ENCODE results near the gene RPS6KA2. TPM values are rescaled to one million over a fixed set of nuclear protein-coding genes. Genes with fewer than 3 reads are reported as not detected.

The RPS6KA2 gene
- total RNA-seq, 4 donors from 2014 or later: 12.1 to 116 (median 26.4) TPM

DNA sequence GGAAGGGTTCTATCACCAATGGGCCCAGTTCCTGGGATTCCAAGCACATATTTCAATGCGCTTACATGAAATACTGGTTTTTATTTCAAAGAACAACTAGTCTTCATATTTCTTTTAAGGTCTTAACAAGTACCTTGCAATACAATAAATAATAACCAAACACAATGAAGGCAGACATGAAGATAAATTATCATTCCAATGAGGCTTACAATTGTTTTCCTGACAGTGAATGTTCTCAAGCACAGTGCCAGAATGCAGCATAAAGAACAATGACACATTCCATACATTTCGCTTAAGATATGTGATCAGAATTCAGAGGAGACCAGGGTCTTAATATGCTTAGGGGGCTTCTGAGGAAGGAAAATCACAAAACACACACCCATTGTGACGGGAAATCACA, 66.8 kb downstream of the RPS6KA2 start:
- Histone ChIP-seq H3K4me1 (no peaks in the 10 kb centered on the region), H3K27me3 (no peaks in the 10 kb centered on the region), H3K9me3 (no peaks in the 10 kb centered on the region), H3K36me3 (no peaks in the 10 kb centered on the region), H3K27ac (no peak overlapping the region), H3K4me3 (no peak overlapping the region)
- DNase-seq: no peak
- no peak for TF ChIP-seq POLR2A (IDR thresholded peaks at IDR 0.05)
- TF ChIP-seq, protein P1, sequence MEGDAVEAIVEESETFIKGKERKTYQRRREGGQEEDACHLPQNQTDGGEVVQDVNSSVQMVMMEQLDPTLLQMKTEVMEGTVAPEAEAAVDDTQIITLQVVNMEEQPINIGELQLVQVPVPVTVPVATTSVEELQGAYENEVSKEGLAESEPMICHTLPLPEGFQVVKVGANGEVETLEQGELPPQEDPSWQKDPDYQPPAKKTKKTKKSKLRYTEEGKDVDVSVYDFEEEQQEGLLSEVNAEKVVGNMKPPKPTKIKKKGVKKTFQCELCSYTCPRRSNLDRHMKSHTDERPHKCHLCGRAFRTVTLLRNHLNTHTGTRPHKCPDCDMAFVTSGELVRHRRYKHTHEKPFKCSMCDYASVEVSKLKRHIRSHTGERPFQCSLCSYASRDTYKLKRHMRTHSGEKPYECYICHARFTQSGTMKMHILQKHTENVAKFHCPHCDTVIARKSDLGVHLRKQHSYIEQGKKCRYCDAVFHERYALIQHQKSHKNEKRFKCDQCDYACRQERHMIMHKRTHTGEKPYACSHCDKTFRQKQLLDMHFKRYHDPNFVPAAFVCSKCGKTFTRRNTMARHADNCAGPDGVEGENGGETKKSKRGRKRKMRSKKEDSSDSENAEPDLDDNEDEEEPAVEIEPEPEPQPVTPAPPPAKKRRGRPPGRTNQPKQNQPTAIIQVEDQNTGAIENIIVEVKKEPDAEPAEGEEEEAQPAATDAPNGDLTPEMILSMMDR (IDR thresholded peaks at IDR 0.05): no peak

- H3K4me1 ChIP-seq: no peaks in the 10 kb centered on the region
- no peaks in the 10 kb centered on the region for H3K9me3 ChIP-seq
- DNase-seq: no peak
- H3K4me3 ChIP-seq: no peak overlapping the region
- H3K27ac ChIP-seq: no peak overlapping the region
- no peak for TF ChIP-seq POLR2A (IDR thresholded peaks at IDR 0.05)
- TF ChIP-seq, protein P1 (IDR thresholded peaks at IDR 0.05): no peak
- H3K36me3 ChIP-seq: no peaks in the 10 kb centered on the region
- H3K27me3 ChIP-seq: no peaks in the 10 kb centered on the region
Measured at GRCh38 chr6:166559662-166560061, 67.4 kb downstream of the RPS6KA2 start.

DNA sequence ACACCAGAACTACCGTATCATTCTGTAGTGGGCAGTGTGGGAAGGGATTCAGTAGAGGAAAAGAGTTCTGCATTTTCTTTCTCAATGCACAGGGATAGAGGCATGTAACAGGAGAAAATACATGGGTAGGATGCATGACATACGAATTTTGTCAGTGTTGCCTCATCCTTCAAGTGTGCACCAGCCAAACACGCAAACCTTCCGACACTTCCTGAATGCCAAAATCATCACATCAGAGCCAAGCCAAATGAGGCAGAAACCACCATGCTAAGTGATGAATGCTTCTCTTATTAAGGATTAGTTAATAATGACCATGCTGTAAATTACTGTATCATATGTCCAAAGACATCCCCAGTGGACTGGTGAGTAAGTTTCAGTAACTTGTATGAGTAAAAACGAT, 67.8 kb downstream of the RPS6KA2 start:
- no peak for DNase-seq
- no peak overlapping the region for H3K4me3 ChIP-seq
- no peaks in the 10 kb centered on the region for H3K27me3 ChIP-seq
- H3K4me1 ChIP-seq: no peaks in the 10 kb centered on the region
- no peaks in the 10 kb centered on the region for H3K36me3 ChIP-seq
- no peak for TF ChIP-seq POLR2A (IDR thresholded peaks at IDR 0.05)
- TF ChIP-seq, protein P1 (IDR thresholded peaks at IDR 0.05): no peak
- no peak overlapping the region for H3K27ac ChIP-seq
- H3K9me3 ChIP-seq: no peaks in the 10 kb centered on the region

DNA sequence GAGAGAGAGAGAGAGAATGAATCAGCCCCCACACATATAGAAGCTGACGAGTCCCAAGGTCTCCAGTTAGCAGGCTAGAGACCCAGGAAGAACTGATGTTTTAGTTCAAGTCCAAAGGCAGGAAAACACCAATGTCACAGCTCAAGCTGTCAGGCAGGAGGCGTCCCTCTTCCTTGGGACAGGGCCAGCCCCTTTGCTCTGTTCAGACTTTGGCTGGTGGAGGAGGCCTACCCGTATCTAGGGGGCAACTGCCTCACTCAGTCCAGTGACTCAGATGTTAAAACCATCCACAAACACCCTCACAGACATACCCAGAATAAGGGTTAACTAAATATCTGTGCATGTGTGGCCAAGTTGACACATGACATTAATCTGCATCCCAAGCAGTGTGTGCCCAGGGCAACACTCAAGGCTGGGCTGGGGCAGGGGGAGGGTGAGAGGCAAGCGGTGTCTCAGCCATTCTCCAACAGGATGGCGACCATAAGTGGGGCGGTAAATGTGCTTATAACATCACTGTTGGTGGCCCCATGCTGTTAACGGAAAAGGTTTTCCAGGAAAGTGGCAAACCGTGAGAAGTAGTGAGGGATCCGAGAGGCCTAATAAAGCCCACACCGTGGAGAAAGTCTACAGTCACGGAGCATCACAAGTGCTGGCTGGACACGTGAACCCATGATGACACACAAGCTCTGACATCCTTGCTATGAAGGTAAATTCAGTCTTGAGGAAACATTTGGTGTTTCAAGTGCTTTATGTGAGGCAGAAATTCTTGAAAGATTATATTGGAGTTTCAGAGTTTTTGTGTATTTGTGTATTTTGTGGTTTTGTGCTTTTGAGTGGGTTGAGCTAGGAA, 68.7 kb downstream of the RPS6KA2 start:
- TF ChIP-seq, protein P1 (IDR thresholded peaks at IDR 0.05): no peak
- no peak for TF ChIP-seq POLR2A (IDR thresholded peaks at IDR 0.05)
- DNase-seq: no peak
- no peaks in the 10 kb centered on the region for H3K27me3 ChIP-seq
- no peaks in the 10 kb centered on the region for H3K9me3 ChIP-seq
- H3K4me1 ChIP-seq: no peaks in the 10 kb centered on the region
- H3K4me3 ChIP-seq: no peak overlapping the region
- H3K36me3 ChIP-seq: no peaks in the 10 kb centered on the region
- no peak overlapping the region for H3K27ac ChIP-seq

DNA sequence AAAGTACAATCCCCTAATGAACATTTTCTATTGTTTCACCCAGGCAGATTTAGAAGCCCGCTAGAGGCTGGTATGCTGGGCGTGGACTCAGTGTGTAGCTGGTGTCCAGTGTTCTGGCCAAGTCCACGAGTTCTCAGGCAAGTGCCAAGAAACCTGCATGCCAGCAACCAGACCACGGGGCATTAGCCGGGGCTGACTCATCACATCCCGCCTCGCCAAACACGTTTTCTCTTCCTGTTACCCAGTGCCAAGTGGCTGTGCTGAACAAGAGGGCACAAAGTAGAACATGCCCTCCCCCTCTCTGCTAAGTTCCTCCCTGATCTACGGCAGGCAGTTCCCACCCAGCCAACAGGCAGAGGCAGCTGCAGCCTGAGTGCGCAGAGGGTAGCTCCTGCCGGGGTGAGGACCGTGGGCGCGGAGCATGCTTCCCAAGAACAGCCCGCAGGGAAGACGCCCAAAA, 70.2 kb downstream of the RPS6KA2 start:
- DNase-seq: peak in 2 of 3 donors; percentile 64 to 73
- peak overlapping the region in 1 of 4 donors; percentile 6 for H3K4me3 ChIP-seq

More for the DNA sequence above, 70.2 kb downstream of the RPS6KA2 start:
- TF ChIP-seq, protein P1 (IDR thresholded peaks at IDR 0.05): no peak
- no peak for TF ChIP-seq POLR2A (IDR thresholded peaks at IDR 0.05)
- H3K9me3 ChIP-seq: no peaks in the 10 kb centered on the region
- no peaks in the 10 kb centered on the region for H3K36me3 ChIP-seq
- H3K27me3 ChIP-seq: no peaks in the 10 kb centered on the region
- H3K4me1 ChIP-seq: no peaks in the 10 kb centered on the region
- peak overlapping the region in 2 of 4 donors; percentile 43 to 45 for H3K27ac ChIP-seq

All from Peyer's patch (tissue), 4 donors.